ENCODE measurements around the gene XPR1. TPM values are rescaled to one million over a fixed set of nuclear protein-coding genes. Genes with fewer than 3 reads are reported as not detected.

Gene XPR1
- total and polyA plus RNA-seq, 2 of the 8 experiments (the other 6 are each of a cell fraction or from before 2014, with no cell fraction given): 28.6 to 43.9 TPM

DNA sequence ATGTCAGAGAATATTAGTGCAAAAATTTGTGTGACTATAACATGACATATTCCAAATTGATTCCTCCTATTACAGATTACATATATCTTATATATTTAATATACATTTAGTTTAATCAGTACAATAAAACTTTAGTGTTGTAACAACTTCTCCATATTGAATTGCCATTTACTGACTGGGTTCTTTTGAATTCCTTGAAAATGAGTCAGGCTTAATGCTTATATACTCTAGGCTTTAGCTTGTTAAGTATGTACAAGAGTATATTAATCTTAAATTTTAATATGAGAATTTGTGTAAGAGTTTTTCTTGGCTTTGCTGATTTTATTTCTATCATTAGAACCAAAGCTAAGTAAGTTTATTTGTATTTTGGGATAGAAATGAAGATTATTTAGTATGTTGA is 40.3 kb downstream of the XPR1 start:
- peaks cover 0 to 3% (median 0%) of the 10 kb centered on the region in 4 experiments; a peak in 2 of 7 replicates for H3K4me1 ChIP-seq (replicated peaks in 1 of 4; ENCODE audit: control insufficient read depth in 3 of 4, insufficient read depth in 4 of 4, low read length in 3 of 4)
- no peaks in the 10 kb centered on the region for H3K79me1 ChIP-seq (ENCODE audit: low read depth, low read length)
- no peaks in the 10 kb centered on the region for H3K27me3 ChIP-seq (replicated peaks in 1 of 4; ENCODE audit: control insufficient read depth in 3 of 4, extremely low read depth in 1 of 4, insufficient read depth in 3 of 4, low read length in 3 of 4)
- H3K9ac ChIP-seq (replicated peaks in 1 of 4; ENCODE audit: extremely low read depth in 1 of 4, low read depth in 3 of 4, low read length in 3 of 4): no peak overlapping the region
- H4K20me1 ChIP-seq (replicated peaks in 1 of 2; ENCODE audit: control insufficient read depth in 1 of 2, insufficient read depth in 2 of 2, low read length in 2 of 2): peaks cover 0 to 3% of the 10 kb centered on the region in 2 experiments
- H4K5ac ChIP-seq (ENCODE audit: insufficient read length, low read depth, low read length): no peak overlapping the region
- H2BK5ac ChIP-seq (ENCODE audit: low read depth, low read length): no peak overlapping the region
- H3K9me3 ChIP-seq (ENCODE audit: insufficient read depth in 2 of 2, low read depth in 1 of 2, low read length in 1 of 2): peaks cover 0 to 3% of the 10 kb centered on the region in 2 experiments; a peak in 1 of 4 replicates
- no peak overlapping the region for H3K18ac ChIP-seq (ENCODE audit: extremely low read depth, low read length)
- H3K23ac ChIP-seq (ENCODE audit: insufficient read length): no peak overlapping the region
- TF ChIP-seq GABPA (IDR thresholded peaks at IDR 0.05; ENCODE audit: borderline replicate concordance, insufficient read depth, low read length) (no peak), NANOG (IDR thresholded peaks at IDR 0.05; ENCODE audit: insufficient read depth, low read depth, low read length, poor library complexity, severe bottlenecking) (no peak), JUND (IDR thresholded peaks at IDR 0.05; ENCODE audit: low read length) (no peak), ASH2L (IDR thresholded peaks at IDR 0.05; ENCODE audit: low read length) (no peak), CBX8 (IDR thresholded peaks at IDR 0.05; ENCODE audit: borderline replicate concordance, low read depth, low read length) (no peak), POLR2AphosphoS5 (IDR thresholded peaks at IDR 0.05; ENCODE audit: low read depth, low read length) (no peak)
- TF ChIP-seq, protein P1, sequence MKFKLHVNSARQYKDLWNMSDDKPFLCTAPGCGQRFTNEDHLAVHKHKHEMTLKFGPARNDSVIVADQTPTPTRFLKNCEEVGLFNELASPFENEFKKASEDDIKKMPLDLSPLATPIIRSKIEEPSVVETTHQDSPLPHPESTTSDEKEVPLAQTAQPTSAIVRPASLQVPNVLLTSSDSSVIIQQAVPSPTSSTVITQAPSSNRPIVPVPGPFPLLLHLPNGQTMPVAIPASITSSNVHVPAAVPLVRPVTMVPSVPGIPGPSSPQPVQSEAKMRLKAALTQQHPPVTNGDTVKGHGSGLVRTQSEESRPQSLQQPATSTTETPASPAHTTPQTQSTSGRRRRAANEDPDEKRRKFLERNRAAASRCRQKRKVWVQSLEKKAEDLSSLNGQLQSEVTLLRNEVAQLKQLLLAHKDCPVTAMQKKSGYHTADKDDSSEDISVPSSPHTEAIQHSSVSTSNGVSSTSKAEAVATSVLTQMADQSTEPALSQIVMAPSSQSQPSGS (IDR thresholded peaks at IDR 0.05; ENCODE audit: low read length): no peak
- CTCF ChIA-PET (ENCODE audit: partially characterized antibody): no interaction called here
- POLR2A ChIA-PET (ENCODE audit: partially characterized antibody): no interaction called here
- no peak overlapping the region for H2BK15ac ChIP-seq (ENCODE audit: low read length)
- no peak overlapping the region for H2AK5ac ChIP-seq (ENCODE audit: low read depth, low read length)
- H2BK120ac ChIP-seq (replicated peaks; ENCODE audit: low read depth, low read length): no peak overlapping the region
- H3K36me3 ChIP-seq (ENCODE audit: control insufficient read depth in 2 of 4, insufficient read depth in 4 of 4, low read length in 3 of 4): no peaks in the 10 kb centered on the region
- H3K56ac ChIP-seq (replicated peaks; ENCODE audit: insufficient read length, low read depth, low read length): no peak overlapping the region
- H3K4ac ChIP-seq (replicated peaks; ENCODE audit: insufficient read length, low read depth, low read length): no peak overlapping the region
- no peak overlapping the region for H4K91ac ChIP-seq (replicated peaks; ENCODE audit: insufficient read length, low read length)
- H3K14ac ChIP-seq (ENCODE audit: insufficient read length): no peak overlapping the region
- H3K23me2 ChIP-seq (ENCODE audit: low read depth, low read length): no peaks in the 10 kb centered on the region
- H3K4me2 ChIP-seq (ENCODE audit: insufficient read depth in 1 of 2, low read depth in 2 of 2, low read length in 2 of 2): no peak overlapping the region
- no peak overlapping the region for H2BK12ac ChIP-seq (ENCODE audit: low read depth, low read length)
- no peak overlapping the region for H3K27ac ChIP-seq (ENCODE audit: low read depth, low read length)
- FAIRE-seq (no peak), DNase-seq (ENCODE audit: low read depth in 1 of 2, low spot score in 2 of 2) (no peak)
- H3K79me2 ChIP-seq (ENCODE audit: control insufficient read depth in 1 of 2, insufficient read depth in 2 of 2, low read length in 2 of 2): peaks cover 3 to 58% of the 10 kb centered on the region in 2 experiments; a peak in 3 of 4 replicates
- no peak overlapping the region for H3K4me3 ChIP-seq (ENCODE audit: extremely low read depth in 1 of 4, insufficient read depth in 2 of 4, low read depth in 3 of 4, low read length in 4 of 4)
- no peak overlapping the region for H2AFZ ChIP-seq (ENCODE audit: low read length)
- no peak overlapping the region for H4K8ac ChIP-seq (ENCODE audit: extremely low read depth, insufficient read depth, low read length)
- no peak overlapping the region for H2BK20ac ChIP-seq (ENCODE audit: low read length)

All from H1 (cell line).